GM12891 (cell line): ENCODE measurements around the gene HIGD2A.
A peak's percentile ranks its signal among the peaks of the same experiment; 100 is the strongest.

ENCODE experiments used
- DNase-seq: peaks from one replicate; pipeline ENCODE4 v3.0.0; 2011; ENCODE audit warnings: low spot score; ENCODE audit not compliant: insufficient read length
- FAIRE-seq: peaks from 2 replicates; lab custom pipeline; 2011; peaks lifted over from hg19 to GRCh38; lab: Jason Lieb, UNC
- PAX5 ChIP-seq: IDR thresholded peaks from 2 replicates; pipeline ENCODE4 v1.6.1; 2011; ENCODE audit warnings: low read length, moderate library complexity, mild to moderate bottlenecking; ENCODE audit not compliant: insufficient read depth, severe bottlenecking
- POLR2A ChIP-seq: IDR thresholded peaks from 2 replicates; pipeline ENCODE4 v1.6.1; 2011; ENCODE audit warnings: low read depth, low read length, control low read depth
- POLR2AphosphoS5 ChIP-seq: IDR thresholded peaks from 2 replicates; pipeline ENCODE4 v1.6.1; 2011; ENCODE audit warnings: low read depth, low read length, control low read depth
- POU2F2 ChIP-seq: IDR thresholded peaks from 2 replicates; pipeline ENCODE4 v1.6.1; 2011; ENCODE audit warnings: low read depth, mild to moderate bottlenecking, control low read depth, low read length, moderate library complexity
- SPI1 ChIP-seq: IDR thresholded peaks from 2 replicates; pipeline ENCODE4 v1.6.1; 2011; ENCODE audit warnings: low read depth, low read length, control low read depth
- TAF1 ChIP-seq: IDR thresholded peaks from 2 replicates; pipeline ENCODE4 v1.6.1; 2011; ENCODE audit warnings: low read depth, low read length, control low read depth

HIGD2A gene

GRCh38 chr5:176368726-176369125 is 19.8 kb upstream of the HIGD2A start:
- FAIRE-seq (no peak), DNase-seq (no peak)
- TF ChIP-seq PAX5 (no peak), POLR2AphosphoS5 (no peak), POLR2A (no peak), TAF1 (no peak), SPI1 (no peak), POU2F2 (no peak)

GRCh38 chr5:176369934-176370711 is 18.4 kb upstream of the HIGD2A start:
- no peak for DNase-seq
- FAIRE-seq: no peak
- no peak for TF ChIP-seq SPI1
- TF ChIP-seq POLR2A: no peak
- no peak for TF ChIP-seq TAF1
- TF ChIP-seq POLR2AphosphoS5: no peak
- no peak for TF ChIP-seq POU2F2
- no peak for TF ChIP-seq PAX5

- TF ChIP-seq SPI1 (no peak), POU2F2 (no peak), TAF1 (no peak), PAX5 (no peak), POLR2AphosphoS5 (no peak)
- no peak for FAIRE-seq
- no peak for DNase-seq
Measured at GRCh38 chr5:176371621-176372539, 16.7 kb upstream of the HIGD2A start.

- no peak for TF ChIP-seq PAX5
- no peak for TF ChIP-seq POLR2AphosphoS5
- no peak for TF ChIP-seq POU2F2
- no peak for TF ChIP-seq SPI1
- no peak for TF ChIP-seq POLR2A
- no peak for TF ChIP-seq TAF1
- no peak for DNase-seq
- no peak for FAIRE-seq
Measured at GRCh38 chr5:176373100-176373818, 15.3 kb upstream of the HIGD2A start.

- TF ChIP-seq SPI1: peak; percentile 90
- no peak for TF ChIP-seq POLR2A
- no peak for TF ChIP-seq PAX5
- peak; percentile 95 for FAIRE-seq
- no peak for DNase-seq
Measured at GRCh38 chr5:176379881-176380280, 8.7 kb upstream of the HIGD2A start.

GRCh38 chr5:176381423-176381822 is 7.1 kb upstream of the HIGD2A start:
- no peak for DNase-seq
- no peak for TF ChIP-seq SPI1
- TF ChIP-seq POLR2A: no peak
- no peak; the same call in 1 of the 2 replicates for TF ChIP-seq POLR2AphosphoS5
- no peak for TF ChIP-seq PAX5
- no peak for TF ChIP-seq POU2F2
- TF ChIP-seq TAF1: no peak
- FAIRE-seq: no peak

GRCh38 chr5:176381979-176382378 is 6.6 kb upstream of the HIGD2A start:
- FAIRE-seq: no peak
- DNase-seq: no peak
- TF ChIP-seq TAF1 (no peak), POU2F2 (no peak), PAX5 (no peak), POLR2A (no peak), SPI1 (no peak), POLR2AphosphoS5 (no peak; the same call in 1 of the 2 replicates)

GRCh38 chr5:176382721-176383120 is 5.8 kb upstream of the HIGD2A start:
- TF ChIP-seq TAF1 (no peak), POLR2A (no peak), PAX5 (no peak), POLR2AphosphoS5 (no peak), POU2F2 (no peak), SPI1 (no peak)
- DNase-seq (no peak), FAIRE-seq (no peak)
